Mesenchymal stem cell (in vitro differentiated cells and primary cell): ENCODE measurements around the gene PDE4A.
A peak's percentile ranks its signal among the peaks of the same experiment; 100 is the strongest.

ENCODE experiments used
- DNase-seq: peaks from one replicate; pipeline ENCODE4 v3.0.0-alpha.2; 2013
- H2AFZ ChIP-seq: one replicate; pipeline ENCODE4 v1.6.1; 2013; ENCODE audit warnings: low read depth, mild to moderate bottlenecking, control low read depth, inconsistent platforms, low read length, moderate library complexity
- H2AK5ac ChIP-seq: 2 replicates; pipeline ENCODE4 v1.6.1; 2013; ENCODE audit warnings: low read length, moderate library complexity, mild to moderate bottlenecking, inconsistent platforms; ENCODE audit not compliant: severe bottlenecking
- H2BK120ac ChIP-seq: one replicate; pipeline ENCODE4 v1.6.1; 2013; ENCODE audit warnings: low read depth, mild to moderate bottlenecking, inconsistent platforms, low read length, moderate library complexity
- H2BK12ac ChIP-seq, 2 experiments: one replicate each; pipeline ENCODE4 v1.6.1; 2013; ENCODE audit warnings: inconsistent platforms in 2 of 2, low read length in 2 of 2, mild to moderate bottlenecking in 2 of 2, moderate library complexity in 2 of 2, control low read depth in 1 of 2
- H2BK15ac ChIP-seq: one replicate; pipeline ENCODE4 v1.6.1; 2013; ENCODE audit warnings: mild to moderate bottlenecking, low read depth, inconsistent platforms; ENCODE audit not compliant: poor library complexity, severe bottlenecking
- H2BK5ac ChIP-seq: 2 replicates; pipeline ENCODE4 v1.6.1; 2013; ENCODE audit warnings: low read depth, mild to moderate bottlenecking, low read length, control low read depth, inconsistent platforms; ENCODE audit not compliant: poor library complexity, severe bottlenecking
- H3K14ac ChIP-seq, 2 experiments: one replicate each; pipeline ENCODE4 v1.6.1; 2013; ENCODE audit warnings: inconsistent platforms in 2 of 2, low read length in 2 of 2, control low read depth in 1 of 2, mild to moderate bottlenecking in 1 of 2, moderate library complexity in 1 of 2
- H3K18ac ChIP-seq, 2 experiments: one replicate each; pipeline ENCODE4 v1.6.1; 2013; ENCODE audit warnings: inconsistent platforms in 2 of 2, low read length in 2 of 2, control low read depth in 1 of 2, low read depth in 1 of 2, mild to moderate bottlenecking in 1 of 2
- H3K23ac ChIP-seq, 2 experiments: one replicate each; pipeline ENCODE4 v1.6.1; 2013; ENCODE audit warnings: inconsistent platforms in 2 of 2, low read length in 2 of 2, mild to moderate bottlenecking in 2 of 2, moderate library complexity in 2 of 2, control low read depth in 1 of 2
- H3K27ac ChIP-seq: 2 replicates; pipeline ENCODE4 v1.5.1; 2013; ENCODE audit warnings: mild to moderate bottlenecking, moderate library complexity, low read length, control low read depth, inconsistent platforms; ENCODE audit not compliant: poor library complexity, severe bottlenecking
- H3K27me3 ChIP-seq, 2 experiments: 2 replicates each; pipeline versions ENCODE4 v1.6.1 to v1.7.0; 2013; ENCODE audit warnings: low read length in 2 of 2, mild to moderate bottlenecking in 2 of 2, moderate library complexity in 2 of 2, control low read depth in 1 of 2, inconsistent platforms in 1 of 2; ENCODE audit not compliant: control insufficient read depth in 1 of 2, insufficient read depth in 1 of 2
- H3K36me3 ChIP-seq, 2 experiments: 2 replicates each; pipeline versions ENCODE4 v1.6.1 to v1.7.0; 2013; ENCODE audit warnings: low read length in 2 of 2, control low read depth in 1 of 2, inconsistent platforms in 1 of 2, low read depth in 1 of 2, mild to moderate bottlenecking in 1 of 2; ENCODE audit not compliant: insufficient read depth in 2 of 2, control insufficient read depth in 1 of 2
- H3K4ac ChIP-seq, 2 experiments: one replicate each; pipeline ENCODE4 v1.6.1; 2013; ENCODE audit warnings: inconsistent platforms in 2 of 2, low read length in 2 of 2, mild to moderate bottlenecking in 2 of 2, moderate library complexity in 2 of 2, control low read depth in 1 of 2, low read depth in 1 of 2
- H3K4me1 ChIP-seq: 2 replicates; pipeline ENCODE4 v1.6.1; 2013; ENCODE audit warnings: low read depth, low read length, control low read depth; ENCODE audit not compliant: control insufficient read depth, insufficient read depth
- H3K4me2 ChIP-seq: 2 replicates; pipeline ENCODE4 v1.6.1; 2013; ENCODE audit warnings: low read length, mild to moderate bottlenecking, inconsistent platforms; ENCODE audit not compliant: poor library complexity, severe bottlenecking
- H3K4me3 ChIP-seq, 2 experiments: 2 replicates each; pipeline versions ENCODE4 v1.5.1 to v1.7.0; 2013; ENCODE audit warnings: low read length in 2 of 2, mild to moderate bottlenecking in 2 of 2, control low read depth in 1 of 2, low read depth in 1 of 2; ENCODE audit not compliant: insufficient read depth in 1 of 2
- H3K79me1 ChIP-seq: replicated peaks from 2 replicates; pipeline ENCODE4 v1.6.1; 2013; ENCODE audit warnings: mild to moderate bottlenecking, control low read depth, low read length, inconsistent platforms; ENCODE audit not compliant: poor library complexity, severe bottlenecking
- H3K9ac ChIP-seq: 2 replicates; pipeline ENCODE4 v1.7.0; 2013; ENCODE audit warnings: mild to moderate bottlenecking, low read length, moderate library complexity
- H3K9me3 ChIP-seq: 2 replicates; pipeline ENCODE4 v1.7.0; 2013; ENCODE audit warnings: mild to moderate bottlenecking, low read length; ENCODE audit not compliant: control insufficient read depth
- H4K8ac ChIP-seq: one replicate; pipeline ENCODE4 v1.6.1; 2013; ENCODE audit warnings: inconsistent platforms, mild to moderate bottlenecking, low read length, moderate library complexity
- H4K91ac ChIP-seq: one replicate; pipeline ENCODE4 v1.6.1; 2013; ENCODE audit warnings: mild to moderate bottlenecking, low read length, inconsistent platforms
- WGBS: methylation state at CpG from one replicate; pipeline ENCODE4 v1.1.7; 2013; ENCODE audit warnings: mixed read lengths; 5-methylcytosine and 5-hydroxymethylcytosine counted together

PDE4A gene

DNA sequence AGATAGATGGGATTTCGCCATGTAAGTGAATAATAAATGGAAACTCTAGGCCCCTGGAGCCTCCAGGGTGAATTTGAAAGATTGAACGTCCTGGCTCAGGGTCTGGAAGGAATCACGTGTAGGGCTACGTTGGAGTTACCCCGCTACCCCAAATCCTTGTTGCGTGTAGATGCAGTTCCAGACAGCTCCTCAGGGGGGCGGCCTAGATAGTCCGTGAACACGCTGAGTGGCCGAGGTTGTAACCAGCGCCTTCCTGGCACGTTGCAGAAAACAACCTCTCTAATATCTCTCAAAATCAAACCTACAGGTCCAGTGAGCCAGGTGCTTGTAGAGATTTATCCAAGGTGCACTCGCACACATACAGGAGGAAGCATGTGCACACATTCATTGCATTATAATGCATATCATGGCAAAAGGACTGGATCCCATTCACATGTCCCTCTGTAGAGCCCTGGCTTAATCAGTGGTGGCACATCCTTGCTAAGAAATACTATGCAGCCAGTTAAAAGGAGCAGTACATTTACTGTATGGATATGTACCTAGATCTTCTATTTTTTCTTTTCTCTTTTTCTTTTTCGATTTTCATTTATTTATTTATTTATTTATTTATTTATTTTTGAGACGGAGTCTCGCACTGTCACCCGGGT is 85.4 kb downstream of the PDE4A start:
- peak; percentile 70 for DNase-seq
- H3K27me3 ChIP-seq, result peaks cover 0 to 2% of the 10 kb centered on the region in 2 experiments
- no peaks in the 10 kb centered on the region for H3K36me3 ChIP-seq
- no peak overlapping the region for H3K27ac ChIP-seq
- H3K18ac ChIP-seq, result no peak overlapping the region
- no peaks in the 10 kb centered on the region for H3K79me1 ChIP-seq
- H3K14ac ChIP-seq, result no peak overlapping the region
- no peak overlapping the region for H2BK5ac ChIP-seq
- no peak overlapping the region for H2BK12ac ChIP-seq
- H4K8ac ChIP-seq, result no peak overlapping the region
- H3K23ac ChIP-seq, result no peak overlapping the region
- H3K9me3 ChIP-seq, result no peaks in the 10 kb centered on the region
- no peak overlapping the region for H3K4me3 ChIP-seq
- no peak overlapping the region for H2BK15ac ChIP-seq
- WGBS, result 31% methylated on average over 16 of the region's 17 CpGs
- H3K4me1 ChIP-seq, result peaks cover 13% of the 10 kb centered on the region
- peak overlapping the region; percentile 26 for H3K9ac ChIP-seq
- no peak overlapping the region for H3K4ac ChIP-seq
- H2AK5ac ChIP-seq, result no peak overlapping the region
- H3K4me2 ChIP-seq, result no peak overlapping the region
- H2BK120ac ChIP-seq, result no peak overlapping the region
- H2AFZ ChIP-seq, result peak overlapping the region; percentile 77
- H4K91ac ChIP-seq, result no peak overlapping the region

DNA sequence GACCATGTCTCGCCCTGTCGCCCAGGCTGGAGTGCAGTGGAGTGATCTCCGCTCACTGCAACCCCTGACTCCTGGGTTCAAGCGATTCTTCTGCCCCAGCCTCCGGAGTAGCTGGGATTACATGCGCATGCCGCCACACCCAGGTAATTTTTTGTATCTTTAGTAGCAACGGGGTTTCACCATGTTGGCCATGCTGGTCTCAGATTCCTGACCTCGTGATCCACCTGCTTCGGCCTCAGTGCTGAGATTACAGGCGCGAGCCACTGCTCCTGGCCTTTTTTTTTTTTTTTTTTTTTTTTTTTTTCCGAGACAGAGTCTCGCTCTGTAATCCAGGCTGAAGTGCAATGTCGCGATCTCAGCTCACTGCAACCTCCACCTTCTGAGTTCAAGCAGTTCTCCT is 87.7 kb downstream of the PDE4A start:
- H2AK5ac ChIP-seq, result no peak overlapping the region
- no peak overlapping the region for H3K9ac ChIP-seq
- H2BK5ac ChIP-seq, result no peak overlapping the region
- H4K91ac ChIP-seq, result no peak overlapping the region
- H3K14ac ChIP-seq, result no peak overlapping the region
- WGBS, result 95% methylated on average over 15 of the region's 16 CpGs
- H3K23ac ChIP-seq, result no peak overlapping the region
- H3K18ac ChIP-seq, result no peak overlapping the region
- peaks cover 12% of the 10 kb centered on the region for H3K4me1 ChIP-seq
- H2BK12ac ChIP-seq, result no peak overlapping the region
- no peak overlapping the region for H3K4ac ChIP-seq
- H3K79me1 ChIP-seq, result no peaks in the 10 kb centered on the region
- H3K4me3 ChIP-seq, result no peak overlapping the region
- no peaks in the 10 kb centered on the region for H3K36me3 ChIP-seq
- H2BK120ac ChIP-seq, result no peak overlapping the region
- H3K9me3 ChIP-seq, result no peaks in the 10 kb centered on the region
- H4K8ac ChIP-seq, result no peak overlapping the region
- no peak overlapping the region for H3K27ac ChIP-seq
- no peak for DNase-seq
- no peak overlapping the region for H3K4me2 ChIP-seq
- H3K27me3 ChIP-seq, result peaks cover 0 to 13% of the 10 kb centered on the region in 2 experiments
- no peak overlapping the region for H2BK15ac ChIP-seq
- no peak overlapping the region for H2AFZ ChIP-seq

DNA sequence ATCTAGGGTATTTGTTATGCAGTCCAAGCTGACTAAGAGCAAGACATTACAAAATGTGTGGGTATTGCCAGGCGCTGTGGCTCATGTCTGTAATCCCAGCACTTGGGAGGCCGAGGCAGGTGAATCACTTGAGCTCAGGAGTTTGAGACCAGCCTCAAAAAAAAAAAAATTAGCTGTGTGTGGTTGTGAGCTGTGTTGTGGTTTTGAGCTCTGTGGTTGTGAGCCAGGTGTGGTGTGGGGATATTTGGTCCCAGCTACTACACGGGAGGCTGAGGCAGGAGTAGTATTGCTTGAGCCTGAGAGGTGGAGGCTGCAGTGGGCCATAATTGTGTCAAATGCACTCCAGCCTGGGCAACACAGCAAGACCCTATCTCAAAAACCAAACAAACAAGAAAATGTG is 88.4 kb downstream of the PDE4A start:
- Histone ChIP-seq H3K23ac (no peak overlapping the region), H2BK120ac (no peak overlapping the region), H3K4me2 (no peak overlapping the region), H3K18ac (no peak overlapping the region), H3K27ac (no peak overlapping the region), H3K79me1 (no peaks in the 10 kb centered on the region), H3K4me1 (peaks cover 7% of the 10 kb centered on the region), H2AFZ (no peak overlapping the region), H4K91ac (no peak overlapping the region), H3K14ac (no peak overlapping the region), H3K9me3 (no peaks in the 10 kb centered on the region), H2BK5ac (no peak overlapping the region), H2BK15ac (no peak overlapping the region), H2AK5ac (no peak overlapping the region), H3K4ac (no peak overlapping the region), H3K9ac (no peak overlapping the region), H3K27me3 (peaks cover 0 to 20% of the 10 kb centered on the region in 2 experiments), H4K8ac (no peak overlapping the region), H3K4me3 (no peak overlapping the region), H3K36me3 (peaks cover 0 to under 1% of the 10 kb centered on the region in 2 experiments), H2BK12ac (no peak overlapping the region)
- WGBS, result 76% methylated on average over 3 of the region's 3 CpGs
- DNase-seq, result no peak

DNA sequence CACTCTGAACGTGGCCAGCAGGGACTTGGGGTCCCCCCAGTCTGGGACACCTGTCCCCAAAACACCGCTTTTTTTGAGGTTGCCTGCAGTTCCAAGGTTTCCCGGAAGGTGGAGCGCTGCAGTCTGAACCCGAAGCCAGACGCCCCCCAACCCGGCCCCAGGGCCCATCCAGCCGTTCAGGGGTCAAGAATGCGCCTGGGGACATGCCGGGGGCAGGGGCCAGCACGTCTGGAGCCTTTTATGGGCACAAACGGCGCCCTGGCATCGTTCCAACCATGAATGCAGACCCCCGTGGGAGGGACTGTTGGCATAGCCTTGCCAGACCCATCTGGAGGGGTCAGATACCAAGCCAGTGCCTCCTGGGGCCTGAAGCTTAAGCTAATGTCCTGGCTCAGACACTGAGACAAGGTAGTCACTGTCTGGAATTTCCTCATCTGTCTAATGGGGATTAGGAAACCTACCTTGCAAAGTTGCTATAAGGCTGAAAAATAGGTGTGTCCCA is 90.0 kb downstream of the PDE4A start:
- Histone ChIP-seq H2BK5ac (no peak overlapping the region), H4K91ac (no peak overlapping the region), H3K36me3 (peaks cover 0 to 12% of the 10 kb centered on the region in 2 experiments), H3K9me3 (no peaks in the 10 kb centered on the region), H3K4me3 (no peak overlapping the region), H3K27me3 (peaks cover 0 to 36% of the 10 kb centered on the region in 2 experiments), H3K27ac (no peak overlapping the region), H3K79me1 (no peaks in the 10 kb centered on the region), H2BK15ac (no peak overlapping the region), H2BK12ac (no peak overlapping the region), H2AK5ac (no peak overlapping the region), H3K14ac (no peak overlapping the region), H3K4ac (no peak overlapping the region), H4K8ac (peak overlapping the region; percentile 35), H2AFZ (no peak overlapping the region), H3K4me2 (peak overlapping the region; percentile 38), H3K9ac (no peak overlapping the region), H3K23ac (no peak overlapping the region), H3K18ac (no peak overlapping the region), H2BK120ac (no peak overlapping the region), H3K4me1 (peaks cover 7% of the 10 kb centered on the region)
- DNase-seq, result no peak
- WGBS, result 16% methylated on average over 15 of the region's 15 CpGs
